H9 (cell line): ENCODE measurements around the gene RNF208. TPM values are rescaled to one million over a fixed set of nuclear protein-coding genes. Genes with fewer than 3 reads are reported as not detected.

Experiments
- DNase-seq: peaks from one replicate; pipeline ENCODE4 v3.0.0-alpha.2; 2017
- H2AFZ ChIP-seq: one replicate; pipeline ENCODE4 v1.6.1; 2013; ENCODE audit warnings: mild to moderate bottlenecking, low read length, control low read depth, moderate library complexity
- H2AK5ac ChIP-seq: 2 replicates; pipeline ENCODE4 v1.6.1; 2013; ENCODE audit warnings: low read length, control low read depth, mixed read lengths; ENCODE audit not compliant: insufficient read length
- H2BK120ac ChIP-seq: one replicate; pipeline ENCODE4 v1.6.1; 2013; ENCODE audit warnings: low read depth, mild to moderate bottlenecking, low read length, control low read depth, inconsistent platforms; ENCODE audit not compliant: poor library complexity, severe bottlenecking
- H2BK12ac ChIP-seq: 2 replicates; pipeline ENCODE4 v1.6.1; 2013; ENCODE audit warnings: low read length, control low read depth, mixed read lengths, low read depth; ENCODE audit not compliant: insufficient read length
- H2BK15ac ChIP-seq: 2 replicates; pipeline ENCODE4 v1.6.1; 2013; ENCODE audit warnings: low read depth, low read length, control low read depth
- H2BK20ac ChIP-seq: one replicate; pipeline ENCODE4 v1.6.1; 2013; ENCODE audit warnings: low read depth, mild to moderate bottlenecking, low read length, control low read depth, inconsistent platforms; ENCODE audit not compliant: poor library complexity, severe bottlenecking
- H2BK5ac ChIP-seq: 2 replicates; pipeline ENCODE4 v1.6.1; 2013; ENCODE audit warnings: low read length, control low read depth, mixed read lengths; ENCODE audit not compliant: insufficient read length
- H3K14ac ChIP-seq: 2 replicates; pipeline ENCODE4 v1.6.1; 2013; ENCODE audit warnings: low read length, control low read depth; ENCODE audit not compliant: insufficient read depth
- H3K18ac ChIP-seq: 2 replicates; pipeline ENCODE4 v1.6.1; 2013; ENCODE audit warnings: low read depth, mild to moderate bottlenecking, mixed read lengths, low read length, control low read depth; ENCODE audit not compliant: insufficient read length
- H3K23ac ChIP-seq: 2 replicates; pipeline ENCODE4 v1.6.1; 2013; ENCODE audit warnings: low read length, control low read depth, mixed read lengths, low read depth; ENCODE audit not compliant: insufficient read length
- H3K23me2 ChIP-seq: 2 replicates; pipeline ENCODE4 v1.6.1; 2013; ENCODE audit warnings: low read depth, mild to moderate bottlenecking, mixed read lengths, low read length, control low read depth; ENCODE audit not compliant: insufficient read length, poor library complexity, severe bottlenecking
- H3K27ac ChIP-seq: 2 replicates; pipeline ENCODE4 v1.5.1; 2013; ENCODE audit warnings: low read length, control low read depth, mixed read lengths, low read depth; ENCODE audit not compliant: insufficient read length
- H3K27me3 ChIP-seq: 2 replicates; pipeline ENCODE4 v1.6.1; 2013; ENCODE audit warnings: low read length, control low read depth, inconsistent platforms; ENCODE audit not compliant: insufficient read depth
- H3K4ac ChIP-seq: 2 replicates; pipeline ENCODE4 v1.6.1; 2013; ENCODE audit warnings: low read depth, mild to moderate bottlenecking, control low read depth, inconsistent platforms, low read length, moderate library complexity
- H3K4me1 ChIP-seq: 2 replicates; pipeline ENCODE4 v1.6.1; 2013; ENCODE audit warnings: low read length, control low read depth, inconsistent platforms; ENCODE audit not compliant: insufficient read depth
- H3K4me2 ChIP-seq: 2 replicates; pipeline ENCODE4 v1.6.1; 2013; ENCODE audit warnings: low read length, control low read depth, mixed read lengths; ENCODE audit not compliant: insufficient read length, insufficient read depth
- H3K56ac ChIP-seq: 2 replicates; pipeline ENCODE4 v1.6.1; 2013; ENCODE audit warnings: low read depth, mild to moderate bottlenecking, mixed read lengths, low read length, control low read depth; ENCODE audit not compliant: insufficient read length
- H3K79me1 ChIP-seq: 2 replicates; pipeline ENCODE4 v1.6.1; 2013; ENCODE audit warnings: low read depth, mild to moderate bottlenecking, moderate library complexity, low read length, control low read depth, inconsistent platforms; ENCODE audit not compliant: insufficient read depth, poor library complexity, severe bottlenecking
- H3K79me2 ChIP-seq: 2 replicates; pipeline ENCODE4 v1.6.1; 2013; ENCODE audit warnings: low read length, control low read depth, inconsistent platforms; ENCODE audit not compliant: insufficient read depth
- H3K9ac ChIP-seq: 2 replicates; pipeline ENCODE4 v1.6.1; 2013; ENCODE audit warnings: low read length, control low read depth, mixed read lengths; ENCODE audit not compliant: insufficient read length; ENCODE audit errors: extremely low read depth
- H3K9me3 ChIP-seq: one replicate; pipeline ENCODE4 v1.6.1; 2013; ENCODE audit warnings: low read depth, low read length, inconsistent platforms; ENCODE audit not compliant: control insufficient read depth
- H3T11ph ChIP-seq: one replicate; pipeline ENCODE4 v1.6.1; 2013; ENCODE audit warnings: mild to moderate bottlenecking, low read length, control low read depth, inconsistent platforms
- H4K20me1 ChIP-seq: one replicate; pipeline ENCODE4 v1.6.1; 2013; ENCODE audit not compliant: control insufficient read depth, insufficient read length, insufficient read depth
- H4K5ac ChIP-seq: 2 replicates; pipeline ENCODE4 v1.6.1; 2013; ENCODE audit warnings: low read depth, mild to moderate bottlenecking, mixed read lengths, low read length, control low read depth; ENCODE audit not compliant: insufficient read length
- H4K8ac ChIP-seq: replicated peaks from 2 replicates; pipeline ENCODE4 v1.6.1; 2013; ENCODE audit warnings: low read length, control low read depth, mixed read lengths, low read depth; ENCODE audit not compliant: insufficient read length
- H4K91ac ChIP-seq: 2 replicates; pipeline ENCODE4 v1.6.1; 2013; ENCODE audit warnings: low read depth, mild to moderate bottlenecking, moderate library complexity, mixed read lengths, low read length, control low read depth; ENCODE audit not compliant: insufficient read length
- H3K27ac Mint-ChIP-seq, 3 experiments: 2 replicates in 2 of 3; 3 replicates in 1 of 3; pipeline ENCODE4 v1.8.0; 2020 to 2021; ENCODE audit warnings: mixed read lengths in 3 of 3, mild to moderate bottlenecking in 1 of 3, moderate library complexity in 1 of 3
- H3K27me3 Mint-ChIP-seq: 2 replicates; pipeline ENCODE4 v1.8.0; 2021; ENCODE audit warnings: low read depth, mild to moderate bottlenecking, moderate library complexity, mixed read lengths
- H3K36me3 Mint-ChIP-seq, 3 experiments: 2 replicates in 2 of 3; 3 replicates in 1 of 3; pipeline ENCODE4 v1.8.0; 2020 to 2021; ENCODE audit warnings: low read depth in 3 of 3, mixed read lengths in 3 of 3; ENCODE audit not compliant: insufficient read depth in 1 of 3
- H3K4me1 Mint-ChIP-seq, 2 experiments: 2 replicates each; pipeline ENCODE4 v1.8.0; 2020; ENCODE audit warnings: mixed read lengths in 2 of 2
- H3K4me3 Mint-ChIP-seq, 2 experiments: 2 replicates in 1 of 2; 3 replicates in 1 of 2; pipeline ENCODE4 v1.8.0; 2020 to 2021; ENCODE audit warnings: mild to moderate bottlenecking in 2 of 2, mixed read lengths in 2 of 2, moderate library complexity in 1 of 2
- H3K9me3 Mint-ChIP-seq, 2 experiments: 2 replicates in 1 of 2; 3 replicates in 1 of 2; pipeline ENCODE4 v1.8.0; 2020; ENCODE audit warnings: mild to moderate bottlenecking in 2 of 2, mixed read lengths in 2 of 2, moderate library complexity in 1 of 2
- CTCF ChIP-seq: fragments of 200-600 bp; sonication (generic); conservative IDR thresholded peaks from 3 replicates; pipeline ENCODE4 v1.8.0; 2021; ENCODE audit warnings: antibody characterized with exemption, mild to moderate bottlenecking
- WGBS: extraction: QIAGEN DNeasy Blood & Tissue Kit; methylation state at CpG from one replicate; pipeline ENCODE4 v1.1.7; 2013; ENCODE audit warnings: missing lambda C conversion rate, low lambda C conversion rate, mixed read lengths; ENCODE audit not compliant: insufficient read length; ENCODE audit errors: extremely low coverage; 5-methylcytosine and 5-hydroxymethylcytosine counted together
- total RNA-seq: library from RNA; stranded (reverse); gene quantifications from 2 replicates; pipeline ENCODE4 v1.2.1, GENCODE V29; 2021

The RNF208 gene
- total RNA-seq, 1 experiment from 2014 or later = 7.7 TPM

DNA sequence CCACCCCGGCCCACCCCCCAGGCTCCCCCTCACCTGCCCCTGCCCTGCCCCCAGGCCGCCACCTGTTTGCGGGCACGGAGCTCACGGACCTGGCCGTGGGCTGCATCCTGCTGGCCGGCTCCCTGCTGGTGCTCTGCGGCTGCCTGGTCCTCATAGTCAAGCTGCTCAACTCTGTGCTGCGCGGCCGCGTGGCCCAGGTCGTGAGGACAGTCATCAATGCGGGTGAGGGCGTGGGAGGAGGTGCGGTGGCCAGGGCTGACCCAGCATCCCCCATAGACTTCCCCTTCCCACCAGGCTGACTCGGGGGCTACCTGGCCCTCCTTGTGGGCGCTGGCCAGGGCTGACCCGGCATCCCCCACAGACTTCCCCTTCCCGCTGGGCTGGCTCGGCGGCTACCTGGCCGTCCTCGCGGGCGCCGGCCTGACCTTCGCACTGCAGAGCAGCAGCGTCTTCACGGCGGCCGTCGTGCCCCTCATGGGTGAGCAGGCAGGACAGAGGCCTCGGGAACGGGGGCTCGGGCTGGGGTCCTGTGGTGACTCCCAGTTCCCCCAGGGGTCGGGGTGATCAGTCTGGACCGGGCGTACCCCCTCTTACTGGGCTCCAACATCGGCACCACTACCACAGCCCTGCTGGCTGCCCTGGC lies 12.1 kb upstream of the RNF208 start:
- no peak for TF ChIP-seq CTCF
- no peak overlapping the region for H4K5ac ChIP-seq

More for the DNA sequence above, 12.1 kb upstream of the RNF208 start:
- no peak overlapping the region for H2BK20ac ChIP-seq
- no peak overlapping the region for H3K27ac ChIP-seq
- H3K79me1 ChIP-seq = no peaks in the 10 kb centered on the region
- H3K4me1 ChIP-seq = peaks cover 3% of the 10 kb centered on the region; the same call in 1 of the 2 replicates
- no peak overlapping the region for H2AK5ac ChIP-seq
- H4K8ac ChIP-seq = no peak overlapping the region
- Mint-ChIP-seq H3K4me3 (no peak overlapping the region), H3K9me3 (no peaks in the 10 kb centered on the region), H3K36me3 (peaks cover 0 to 5% (median 0%) of the 10 kb centered on the region in 3 experiments; a peak in 3 of 7 replicates), H3K4me1 (peaks cover 11 to 18% of the 10 kb centered on the region in 2 experiments), H3K27ac (no peak overlapping the region; a peak in 1 of 7 replicates), H3K27me3 (peaks cover 7% of the 10 kb centered on the region)
- H3K27me3 ChIP-seq = no peaks in the 10 kb centered on the region
- no peak overlapping the region for H3K56ac ChIP-seq
- H3K79me2 ChIP-seq = no peaks in the 10 kb centered on the region
- H3K14ac ChIP-seq = no peak overlapping the region; the same call in 1 of the 2 replicates
- H2AFZ ChIP-seq = no peak overlapping the region
- no peak overlapping the region for H4K91ac ChIP-seq
- H3K9me3 ChIP-seq = no peaks in the 10 kb centered on the region
- no peak overlapping the region for H3K4me2 ChIP-seq
- H3K18ac ChIP-seq = no peak overlapping the region
- no peaks in the 10 kb centered on the region for H4K20me1 ChIP-seq
- no peak for DNase-seq
- no peak overlapping the region for H3T11ph ChIP-seq
- H2BK12ac ChIP-seq = no peak overlapping the region
- H2BK5ac ChIP-seq = no peak overlapping the region
- no CpG with 5 or more reads among the region's 40 CpGs for WGBS
- no peak overlapping the region for H2BK15ac ChIP-seq
- H3K23me2 ChIP-seq = no peaks in the 10 kb centered on the region
- H3K23ac ChIP-seq = no peak overlapping the region
- no peak overlapping the region for H3K9ac ChIP-seq
- H3K4ac ChIP-seq = no peak overlapping the region
- H2BK120ac ChIP-seq = no peak overlapping the region
